T-helper 2 cell treated with Interferon-gamma antibody and Interleukin-4, amounts not matched to agents 5 μg/mL and 100 μg/mL, for 36 hours (primary cell): ENCODE data around the gene BCR.
"Not testable (repeated sequence)": the region's sequence is repeated elsewhere in the genome, so short reads cannot be mapped to it uniquely, and the experiment has no call there.

Source experiments
- DNase-seq: peaks from one replicate; pipeline ENCODE4 v3.0.0; 2021; ENCODE audit warnings: low spot score
- H3K27ac Mint-ChIP-seq: one replicate; pipeline ENCODE4 v1.8.0; 2021; ENCODE audit warnings: mild to moderate bottlenecking, mixed read lengths
- H3K27me3 Mint-ChIP-seq: one replicate; pipeline ENCODE4 v1.8.0; 2021; ENCODE audit warnings: low read depth, mixed read lengths
- H3K36me3 Mint-ChIP-seq: one replicate; pipeline ENCODE4 v1.8.0; 2021; ENCODE audit warnings: low read depth, mixed read lengths
- H3K4me1 Mint-ChIP-seq: one replicate; pipeline ENCODE4 v1.8.0; 2021; ENCODE audit warnings: low read depth, mixed read lengths
- H3K4me3 Mint-ChIP-seq: one replicate; pipeline ENCODE4 v1.8.0; 2022; ENCODE audit warnings: mild to moderate bottlenecking, moderate library complexity, mixed read lengths
- H3K9me3 Mint-ChIP-seq: one replicate; pipeline ENCODE4 v1.8.0; 2021; ENCODE audit warnings: mixed read lengths

Gene BCR

GRCh38 chr22:23363683-23364082, 183.4 kb downstream of the BCR start:
- no peak for DNase-seq
- Mint-ChIP-seq H3K36me3 (no peaks in the 10 kb centered on the region), H3K4me1 (no peaks in the 10 kb centered on the region), H3K27me3 (peaks cover 33% of the 10 kb centered on the region), H3K27ac (no peak overlapping the region), H3K4me3 (no peak overlapping the region), H3K9me3 (no peaks in the 10 kb centered on the region)

GRCh38 chr22:23364389-23364788, 184.1 kb downstream of the BCR start:
- Mint-ChIP-seq H3K36me3 (no peaks in the 10 kb centered on the region), H3K4me1 (no peaks in the 10 kb centered on the region), H3K9me3 (no peaks in the 10 kb centered on the region), H3K27me3 (peaks cover 39% of the 10 kb centered on the region), H3K27ac (no peak overlapping the region), H3K4me3 (no peak overlapping the region)
- no peak for DNase-seq

GRCh38 chr22:23365524-23365923, 185.2 kb downstream of the BCR start:
- peaks cover 45% of the 10 kb centered on the region for H3K27me3 Mint-ChIP-seq
- no peaks in the 10 kb centered on the region for H3K36me3 Mint-ChIP-seq
- no peak for DNase-seq
- H3K4me1 Mint-ChIP-seq, result no peaks in the 10 kb centered on the region
- H3K9me3 Mint-ChIP-seq, result no peaks in the 10 kb centered on the region
- no peak overlapping the region for H3K4me3 Mint-ChIP-seq
- H3K27ac Mint-ChIP-seq, result no peak overlapping the region

- Mint-ChIP-seq H3K9me3 (no peaks in the 10 kb centered on the region), H3K27ac (no peak overlapping the region), H3K4me1 (no peaks in the 10 kb centered on the region), H3K4me3 (no peak overlapping the region), H3K36me3 (no peaks in the 10 kb centered on the region), H3K27me3 (peaks cover 45% of the 10 kb centered on the region)
- DNase-seq, result no peak
These were observed 185.7 kb downstream of the BCR start for GRCh38 chr22:23365961-23366360.

GRCh38 chr22:23367196-23367595, 186.9 kb downstream of the BCR start:
- not testable (repeated sequence) for H3K4me1 Mint-ChIP-seq, H3K9me3 Mint-ChIP-seq, DNase-seq, H3K36me3 Mint-ChIP-seq, H3K4me3 Mint-ChIP-seq, H3K27ac Mint-ChIP-seq
- H3K27me3 Mint-ChIP-seq, result peaks cover 41% of the 10 kb centered on the region
